Activated naive CD4-positive, alpha-beta T cell treated with anti-CD3 and anti-CD28 coated beads, Interleukin-2, amount 50 U/mL, for 24 hours (primary cell): ENCODE results near the gene ASCL3.
"Not testable (repeated sequence)": the region's sequence is repeated elsewhere in the genome, so short reads cannot be mapped to it uniquely, and the experiment has no call there.

Experiments
- H3K27ac Mint-ChIP-seq: one replicate; pipeline ENCODE4 v1.8.0; 2021; ENCODE audit warnings: mild to moderate bottlenecking, mixed read lengths
- H3K27me3 Mint-ChIP-seq: one replicate; pipeline ENCODE4 v1.8.0; 2021; ENCODE audit warnings: mixed read lengths
- H3K36me3 Mint-ChIP-seq: one replicate; pipeline ENCODE4 v1.8.0; 2021; ENCODE audit warnings: mixed read lengths
- H3K4me1 Mint-ChIP-seq: one replicate; pipeline ENCODE4 v1.8.0; 2021; ENCODE audit warnings: mixed read lengths
- H3K4me3 Mint-ChIP-seq: one replicate; pipeline ENCODE4 v1.8.0; 2021; ENCODE audit warnings: mild to moderate bottlenecking, mixed read lengths
- H3K9me3 Mint-ChIP-seq: one replicate; pipeline ENCODE4 v1.8.0; 2021; ENCODE audit warnings: mixed read lengths

ASCL3 gene

GRCh38 chr11:8963569-8964323 is 20.9 kb upstream of the ASCL3 start:
- Mint-ChIP-seq H3K27me3 (no peaks in the 10 kb centered on the region), H3K9me3 (no peaks in the 10 kb centered on the region), H3K27ac (peak overlapping the region; percentile 95), H3K4me1 (peaks cover 30% of the 10 kb centered on the region), H3K36me3 (peaks cover 2% of the 10 kb centered on the region), H3K4me3 (peak overlapping the region; percentile 99)

DNA sequence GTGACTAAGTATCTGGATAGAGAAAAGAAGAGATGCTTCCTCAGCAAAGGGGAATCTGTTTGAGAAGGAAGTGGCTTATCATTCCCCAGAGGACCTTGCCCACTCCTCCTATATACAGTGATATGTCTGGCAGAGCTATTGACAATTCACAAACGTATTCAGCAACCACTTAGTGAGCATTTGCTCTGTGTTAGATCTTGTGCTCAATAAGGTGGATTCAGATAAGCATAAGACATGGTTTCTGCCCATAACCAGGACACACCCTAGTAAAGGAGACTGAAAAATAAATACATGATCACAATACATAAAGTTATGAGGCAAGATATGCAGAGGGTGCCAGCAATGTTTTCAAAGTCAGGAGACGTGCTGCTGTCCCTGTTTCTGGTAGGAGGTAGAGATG is 20.0 kb upstream of the ASCL3 start:
- peak overlapping the region; percentile 68 for H3K27ac Mint-ChIP-seq
- no peaks in the 10 kb centered on the region for H3K9me3 Mint-ChIP-seq
- peaks cover 2% of the 10 kb centered on the region for H3K36me3 Mint-ChIP-seq
- no peaks in the 10 kb centered on the region for H3K27me3 Mint-ChIP-seq
- H3K4me3 Mint-ChIP-seq = peak overlapping the region; percentile 99
- H3K4me1 Mint-ChIP-seq = peaks cover 30% of the 10 kb centered on the region

- H3K27me3 Mint-ChIP-seq = no peaks in the 10 kb centered on the region
- H3K36me3 Mint-ChIP-seq = peaks cover 6% of the 10 kb centered on the region
- H3K9me3 Mint-ChIP-seq = no peaks in the 10 kb centered on the region
- H3K4me1 Mint-ChIP-seq = peaks cover 40% of the 10 kb centered on the region
- no peak overlapping the region for H3K27ac Mint-ChIP-seq
- H3K4me3 Mint-ChIP-seq = no peak overlapping the region
Measured at GRCh38 chr11:8961401-8961800, 18.6 kb upstream of the ASCL3 start.

DNA sequence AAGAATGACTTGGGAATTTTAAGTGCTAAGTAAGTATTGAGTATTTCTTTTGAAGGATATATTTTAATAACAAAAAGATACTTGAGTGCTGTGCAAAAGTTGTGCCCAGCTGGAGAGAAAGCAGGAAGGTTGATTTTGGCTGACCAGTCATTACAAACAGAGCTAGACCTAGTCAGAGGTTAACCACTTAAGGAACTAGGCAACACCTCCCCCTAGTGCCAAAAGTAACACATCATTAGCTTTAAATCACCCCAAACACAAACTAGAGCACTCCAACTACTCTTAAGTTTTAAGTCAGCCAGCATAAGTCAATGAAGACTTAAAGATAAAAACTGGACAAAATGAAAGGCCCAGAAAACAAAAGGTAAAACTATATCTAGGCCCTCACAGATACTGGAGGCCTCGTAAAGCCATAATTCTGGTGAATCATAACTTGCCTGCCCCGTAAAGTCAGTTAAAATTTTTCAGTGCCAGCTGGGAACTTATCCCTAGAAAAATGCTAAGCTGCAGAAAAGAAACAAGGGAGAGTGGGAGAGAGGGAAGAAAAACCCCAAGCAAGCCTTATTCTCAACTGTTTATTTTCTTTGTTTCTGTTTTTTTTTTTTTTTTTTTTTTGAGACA is 16.8 kb upstream of the ASCL3 start:
- no peaks in the 10 kb centered on the region for H3K9me3 Mint-ChIP-seq
- peaks cover 6% of the 10 kb centered on the region for H3K36me3 Mint-ChIP-seq
- H3K4me1 Mint-ChIP-seq = peaks cover 35% of the 10 kb centered on the region
- no peaks in the 10 kb centered on the region for H3K27me3 Mint-ChIP-seq
- no peak overlapping the region for H3K27ac Mint-ChIP-seq
- peak overlapping the region; percentile 36 for H3K4me3 Mint-ChIP-seq

- Mint-ChIP-seq H3K36me3 (peaks cover 12% of the 10 kb centered on the region), H3K27me3 (no peaks in the 10 kb centered on the region), H3K27ac (no peak overlapping the region), H3K4me3 (no peak overlapping the region), H3K9me3 (no peaks in the 10 kb centered on the region), H3K4me1 (peaks cover 21% of the 10 kb centered on the region)
Measured at GRCh38 chr11:8956860-8957259, 14.0 kb upstream of the ASCL3 start.

GRCh38 chr11:8948886-8949285 is 6.1 kb upstream of the ASCL3 start:
- Mint-ChIP-seq H3K9me3 (no peaks in the 10 kb centered on the region), H3K4me1 (no peaks in the 10 kb centered on the region), H3K36me3 (peaks cover 21% of the 10 kb centered on the region), H3K27me3 (no peaks in the 10 kb centered on the region), H3K27ac (no peak overlapping the region), H3K4me3 (no peak overlapping the region)

DNA sequence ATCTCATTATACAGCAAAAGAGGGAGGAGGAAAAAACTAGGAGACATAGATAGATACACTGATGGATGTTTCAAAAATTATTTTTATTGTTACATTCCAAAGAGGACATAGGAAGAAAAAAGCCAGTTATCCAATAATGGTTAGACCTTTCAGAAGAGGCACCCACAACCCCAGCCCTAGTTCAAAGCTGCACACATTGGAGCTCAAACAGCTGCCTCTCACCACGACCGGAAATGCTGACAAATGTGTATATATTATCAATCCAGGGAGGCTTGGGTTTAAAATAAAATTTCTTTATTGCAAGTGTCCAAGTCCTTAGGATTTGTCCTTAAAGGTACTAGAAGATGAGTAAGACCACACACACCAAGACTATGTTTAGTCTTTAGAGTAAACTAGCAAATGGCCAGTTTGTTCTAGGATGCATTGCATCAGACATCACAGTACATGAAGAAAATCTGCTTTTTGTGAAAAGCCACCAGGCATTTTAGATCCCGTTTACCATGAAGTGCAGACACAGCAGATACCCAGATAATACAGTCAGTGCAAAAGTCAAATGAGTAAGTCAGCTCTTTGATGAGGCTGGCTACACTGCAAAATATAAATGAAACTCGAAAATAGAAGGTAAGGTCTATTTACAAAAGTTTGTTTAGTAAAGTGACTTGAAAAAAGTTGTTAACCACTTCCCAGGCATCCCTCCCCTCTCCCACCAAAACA is 4.6 kb upstream of the ASCL3 start:
- no peaks in the 10 kb centered on the region for H3K9me3 Mint-ChIP-seq
- H3K4me1 Mint-ChIP-seq = no peaks in the 10 kb centered on the region
- no peaks in the 10 kb centered on the region for H3K27me3 Mint-ChIP-seq
- H3K4me3 Mint-ChIP-seq = no peak overlapping the region
- peak overlapping the region; percentile 38 for H3K27ac Mint-ChIP-seq
- H3K36me3 Mint-ChIP-seq = peaks cover 18% of the 10 kb centered on the region

GRCh38 chr11:8941341-8942103 is 1.3 kb downstream of the ASCL3 start:
- Mint-ChIP-seq H3K9me3 (no peaks in the 10 kb centered on the region), H3K27me3 (no peaks in the 10 kb centered on the region), H3K4me1 (no peaks in the 10 kb centered on the region), H3K4me3 (no peak overlapping the region), H3K27ac (no peak overlapping the region), H3K36me3 (peaks cover 3% of the 10 kb centered on the region)

DNA sequence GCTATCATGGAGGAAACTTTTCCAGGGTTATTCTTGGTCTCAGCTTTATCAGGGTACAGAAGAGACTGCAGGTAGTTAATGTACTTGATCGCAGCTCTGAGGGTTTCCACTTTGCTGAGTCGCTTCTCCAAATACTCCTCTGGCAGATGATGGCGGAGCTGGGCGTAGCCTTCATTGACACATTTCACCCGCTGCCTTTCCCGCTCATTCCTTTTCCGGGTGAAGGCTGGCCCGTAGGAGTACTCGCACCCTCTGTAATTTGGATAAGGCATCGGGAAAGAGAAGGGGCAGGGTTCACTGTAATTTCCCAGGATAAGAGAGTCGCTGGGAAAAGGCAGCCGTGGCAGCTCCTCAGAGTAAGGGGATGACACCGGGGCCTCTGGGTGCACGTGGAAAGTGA is 5.2 kb downstream of the ASCL3 start:
- no peaks in the 10 kb centered on the region for H3K9me3 Mint-ChIP-seq
- H3K36me3 Mint-ChIP-seq = no peaks in the 10 kb centered on the region
- no peak overlapping the region for H3K27ac Mint-ChIP-seq
- peaks cover 8% of the 10 kb centered on the region for H3K4me1 Mint-ChIP-seq
- no peaks in the 10 kb centered on the region for H3K27me3 Mint-ChIP-seq
- H3K4me3 Mint-ChIP-seq = no peak overlapping the region

DNA sequence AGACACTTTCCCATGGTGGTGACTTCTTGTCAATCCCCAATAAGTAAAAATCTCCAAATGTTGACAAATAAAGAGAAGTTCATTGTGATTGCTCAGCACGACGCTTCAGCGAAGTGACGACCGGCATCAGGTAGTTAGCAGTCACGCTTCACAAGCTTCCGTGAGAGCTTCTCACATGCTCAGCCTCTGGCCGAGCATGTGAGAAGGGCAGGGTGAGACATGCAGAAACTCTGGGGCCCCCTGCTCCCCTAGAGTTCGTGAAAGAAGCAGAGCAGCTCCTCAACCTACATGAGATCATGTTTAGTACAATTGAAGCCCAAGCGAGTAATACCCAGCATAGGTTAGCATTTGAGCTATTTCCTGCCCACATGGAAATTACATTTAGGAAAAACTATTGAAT is 5.7 kb downstream of the ASCL3 start:
- H3K4me1 Mint-ChIP-seq = peaks cover 8% of the 10 kb centered on the region
- no peaks in the 10 kb centered on the region for H3K9me3 Mint-ChIP-seq
- H3K36me3 Mint-ChIP-seq = no peaks in the 10 kb centered on the region
- no peak overlapping the region for H3K27ac Mint-ChIP-seq
- no peak overlapping the region for H3K4me3 Mint-ChIP-seq
- no peaks in the 10 kb centered on the region for H3K27me3 Mint-ChIP-seq

DNA sequence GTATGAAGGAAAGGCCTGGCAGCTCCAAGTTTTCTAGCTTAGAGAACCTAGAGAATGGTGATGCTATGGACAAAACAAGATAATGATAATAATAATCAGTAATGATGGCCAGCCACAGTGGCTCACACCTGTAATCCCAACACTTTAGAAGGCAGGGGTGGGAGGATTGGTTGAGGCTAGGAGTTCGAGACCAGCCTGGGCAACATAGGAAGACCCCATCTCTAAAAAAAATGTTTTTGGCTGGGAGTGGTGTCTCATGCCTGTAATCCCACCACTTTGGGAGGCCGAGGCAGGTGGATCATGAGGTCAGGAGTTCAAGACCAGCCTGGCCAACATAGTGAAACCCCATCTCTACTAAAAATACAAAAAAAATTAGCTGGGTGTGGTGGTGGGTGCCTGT is 7.0 kb downstream of the ASCL3 start:
- H3K27me3 Mint-ChIP-seq, H3K9me3 Mint-ChIP-seq, H3K4me3 Mint-ChIP-seq, H3K4me1 Mint-ChIP-seq, H3K36me3 Mint-ChIP-seq, H3K27ac Mint-ChIP-seq: not testable (repeated sequence)

DNA sequence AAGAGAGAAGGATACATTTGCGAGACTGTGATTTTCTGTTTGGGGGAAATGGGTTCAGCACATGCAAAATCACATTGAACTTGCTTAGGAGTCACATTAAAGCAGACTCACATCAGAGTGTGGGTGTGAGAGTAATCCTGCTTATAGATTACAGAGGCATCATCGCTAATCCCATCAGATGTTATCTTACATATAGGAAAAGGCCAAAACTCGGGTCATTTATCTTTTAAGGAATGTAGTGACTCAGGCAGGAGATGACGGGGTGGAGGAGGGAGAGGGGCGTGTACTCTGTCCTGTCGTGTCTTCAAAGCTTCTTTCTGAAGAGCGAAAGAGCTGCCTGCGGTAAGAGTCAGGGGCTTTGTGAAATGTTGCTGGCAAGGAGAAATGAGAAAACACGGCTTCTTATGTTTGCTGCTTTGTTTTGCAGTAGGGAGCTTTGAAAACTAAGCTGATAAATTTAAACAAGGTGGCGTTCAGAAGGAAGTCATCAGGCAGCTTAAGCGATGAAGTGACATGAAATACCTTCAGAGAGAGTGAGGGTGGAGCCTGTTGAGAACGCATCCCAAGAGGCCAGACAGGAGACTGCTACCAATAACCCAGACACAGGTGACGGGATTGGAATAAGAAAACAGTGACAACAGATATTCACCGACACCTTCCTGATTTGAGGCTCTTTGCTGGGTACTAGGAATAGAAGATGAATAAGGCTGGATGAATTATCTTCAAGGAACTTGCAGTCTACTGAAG is 7.9 kb downstream of the ASCL3 start:
- Mint-ChIP-seq H3K4me3 (peak overlapping the region; percentile 56), H3K36me3 (no peaks in the 10 kb centered on the region), H3K27me3 (no peaks in the 10 kb centered on the region), H3K9me3 (no peaks in the 10 kb centered on the region), H3K27ac (no peak overlapping the region), H3K4me1 (peaks cover 8% of the 10 kb centered on the region)

- H3K4me1 Mint-ChIP-seq = peaks cover 8% of the 10 kb centered on the region
- H3K36me3 Mint-ChIP-seq = no peaks in the 10 kb centered on the region
- H3K9me3 Mint-ChIP-seq = no peaks in the 10 kb centered on the region
- no peaks in the 10 kb centered on the region for H3K27me3 Mint-ChIP-seq
- H3K4me3 Mint-ChIP-seq = no peak overlapping the region
- no peak overlapping the region for H3K27ac Mint-ChIP-seq
Measured at GRCh38 chr11:8933931-8934330, 8.9 kb downstream of the ASCL3 start.

DNA sequence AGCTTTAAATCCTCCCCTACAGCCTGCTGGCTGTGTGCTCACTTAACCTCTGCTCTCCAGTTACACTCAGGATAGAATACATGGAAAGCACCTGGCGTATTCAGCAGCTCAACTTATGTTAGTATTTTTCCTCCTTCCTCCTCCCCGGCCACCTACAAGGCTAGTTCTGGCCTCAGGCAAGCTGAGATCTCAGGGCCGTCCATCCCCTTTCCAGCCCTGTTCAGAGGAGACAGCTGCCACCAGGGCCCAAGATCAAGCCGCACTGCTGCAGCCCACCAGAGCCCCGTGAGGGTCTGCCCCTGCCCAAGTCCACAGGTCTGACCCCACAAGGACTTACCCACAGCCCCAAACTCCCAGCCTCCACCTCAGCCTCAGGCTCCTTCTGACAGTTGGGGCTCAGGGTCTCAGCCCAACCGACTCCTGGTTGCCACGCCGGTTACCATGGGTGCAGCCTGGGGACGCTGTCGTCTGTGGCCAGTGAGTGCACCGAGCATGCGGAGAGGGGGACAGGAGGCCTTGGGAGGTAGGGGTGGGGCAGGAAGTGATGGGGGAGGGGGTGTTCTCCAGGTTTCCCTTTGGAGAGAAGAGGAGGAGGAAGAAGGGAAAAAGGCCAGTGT is 10.1 kb downstream of the ASCL3 start, which contains the start of gene C11orf16:
Gene C11orf16, minus strand, starts transcription at position 384 of the 617 bp plus-strand sequence. CDS start 639 bp downstream, outside the sequence.
- Mint-ChIP-seq H3K4me3 (no peak within 1 kb of the TSS), H3K27ac (no peak within 1 kb of the TSS), H3K4me1 (peaks cover 8% of the 10 kb centered on the region), H3K27me3 (no peaks in the 10 kb centered on the region), H3K36me3 (no peaks in the 10 kb centered on the region), H3K9me3 (no peaks in the 10 kb centered on the region)
